Activated T-helper 1 cell treated with anti-CD3 and anti-CD28 coated beads, Interleukin-12 subunit alpha, Interleukin-12 subunit beta, Interleukin-2, Interleukin-4 antibody, amounts not matched to agents 30 ng/mL and 10 ng/mL and 1 ng/mL, durations not matched to agents 14 hours and 24 hours and 36 hours (primary cell): ENCODE results near the gene TTLL6. TPM values are rescaled to one million over a fixed set of nuclear protein-coding genes. Genes with fewer than 3 reads are reported as not detected.
A peak's percentile ranks its signal among the peaks of the same experiment; 100 is the strongest.

Source experiments
- DNase-seq: peaks from one replicate; pipeline ENCODE4 v3.0.0; 2021; ENCODE audit warnings: low spot score
- H3K27ac Mint-ChIP-seq: one replicate; pipeline ENCODE4 v1.8.0; 2021; ENCODE audit warnings: mild to moderate bottlenecking, mixed read lengths
- H3K27me3 Mint-ChIP-seq: one replicate; pipeline ENCODE4 v1.8.0; 2022; ENCODE audit warnings: mild to moderate bottlenecking, moderate library complexity, mixed read lengths; ENCODE audit not compliant: insufficient read depth
- H3K36me3 Mint-ChIP-seq: one replicate; pipeline ENCODE4 v1.8.0; 2021; ENCODE audit warnings: low read depth, mixed read lengths
- H3K4me1 Mint-ChIP-seq: one replicate; pipeline ENCODE4 v1.8.0; 2021; ENCODE audit warnings: low read depth, mixed read lengths
- H3K4me3 Mint-ChIP-seq: one replicate; pipeline ENCODE4 v1.8.0; 2021; ENCODE audit warnings: mild to moderate bottlenecking, moderate library complexity, mixed read lengths
- H3K9me3 Mint-ChIP-seq: one replicate; pipeline ENCODE4 v1.8.0; 2021; ENCODE audit warnings: mixed read lengths
- intact Hi-C: fragments of 100-400 bp; cut with micrococcal nuclease; formaldehyde crosslinking; loops from one replicate; pipeline ENCODE4 v1.15.1; 2024
- total RNA-seq: library from RNA; stranded (reverse); gene quantifications from 2 replicates; pipeline ENCODE4 v1.2.3, GENCODE V29; 2022

Gene TTLL6
- total RNA-seq, 1 donor from 2014 or later: not detected

- intact Hi-C loops: no loop called here
- Mint-ChIP-seq H3K27ac (no peak overlapping the region), H3K9me3 (no peaks in the 10 kb centered on the region), H3K27me3 (peaks cover 37% of the 10 kb centered on the region), H3K4me1 (peaks cover 5% of the 10 kb centered on the region), H3K36me3 (no peaks in the 10 kb centered on the region), H3K4me3 (no peak overlapping the region)
- no peak for DNase-seq
Observed at GRCh38 chr17:48773245-48773644, 43.8 kb downstream of the TTLL6 start.

- DNase-seq: no peak
- H3K4me1 Mint-ChIP-seq: peaks cover 5% of the 10 kb centered on the region
- no peak overlapping the region for H3K27ac Mint-ChIP-seq
- peaks cover 40% of the 10 kb centered on the region for H3K27me3 Mint-ChIP-seq
- no peak overlapping the region for H3K4me3 Mint-ChIP-seq
- no peaks in the 10 kb centered on the region for H3K9me3 Mint-ChIP-seq
- H3K36me3 Mint-ChIP-seq: no peaks in the 10 kb centered on the region
- intact Hi-C loops: no loop called here
Observed at GRCh38 chr17:48770954-48771353, 46.1 kb downstream of the TTLL6 start.

- intact Hi-C loops: no loop called here
- Mint-ChIP-seq H3K9me3 (no peaks in the 10 kb centered on the region), H3K27ac (no peak overlapping the region), H3K4me1 (peaks cover 5% of the 10 kb centered on the region), H3K27me3 (peaks cover 42% of the 10 kb centered on the region), H3K4me3 (no peak overlapping the region), H3K36me3 (no peaks in the 10 kb centered on the region)
- no peak for DNase-seq
Observed at GRCh38 chr17:48769009-48769675, 47.9 kb downstream of the TTLL6 start.

GRCh38 chr17:48767263-48767774 is 49.7 kb downstream of the TTLL6 start:
- intact Hi-C loops: no loop called here
- no peak for DNase-seq
- peaks cover 49% of the 10 kb centered on the region for H3K27me3 Mint-ChIP-seq
- H3K4me3 Mint-ChIP-seq: no peak overlapping the region
- peaks cover 5% of the 10 kb centered on the region for H3K4me1 Mint-ChIP-seq
- H3K36me3 Mint-ChIP-seq: no peaks in the 10 kb centered on the region
- no peaks in the 10 kb centered on the region for H3K9me3 Mint-ChIP-seq
- no peak overlapping the region for H3K27ac Mint-ChIP-seq

- no peak overlapping the region for H3K4me3 Mint-ChIP-seq
- H3K27me3 Mint-ChIP-seq: peaks cover 71% of the 10 kb centered on the region
- H3K9me3 Mint-ChIP-seq: no peaks in the 10 kb centered on the region
- intact Hi-C loops: no loop called here
- DNase-seq: no peak
- no peak overlapping the region for H3K27ac Mint-ChIP-seq
- H3K4me1 Mint-ChIP-seq: no peaks in the 10 kb centered on the region
- no peaks in the 10 kb centered on the region for H3K36me3 Mint-ChIP-seq
Observed at GRCh38 chr17:48761114-48761513, 55.9 kb downstream of the TTLL6 start.

- intact Hi-C loops: no loop called here
Observed at GRCh38 chr17:48760411-48760810, 56.6 kb downstream of the TTLL6 start.

GRCh38 chr17:48759288-48759687 is 57.7 kb downstream of the TTLL6 start:
- no peak for DNase-seq
- H3K27me3 Mint-ChIP-seq: peaks cover 71% of the 10 kb centered on the region
- no peak overlapping the region for H3K27ac Mint-ChIP-seq
- no peaks in the 10 kb centered on the region for H3K9me3 Mint-ChIP-seq
- intact Hi-C loops: loop anchor here (10.0 kb wide), 1 partner anchor 424 kb away; no protein-coding TSS in a partner anchor
- peaks cover under 1% of the 10 kb centered on the region for H3K4me1 Mint-ChIP-seq
- no peaks in the 10 kb centered on the region for H3K36me3 Mint-ChIP-seq
- H3K4me3 Mint-ChIP-seq: no peak overlapping the region

More at GRCh38 chr17:48760411-48760810, 56.6 kb downstream of the TTLL6 start:
- DNase-seq: no peak
- no peaks in the 10 kb centered on the region for H3K36me3 Mint-ChIP-seq
- H3K9me3 Mint-ChIP-seq: no peaks in the 10 kb centered on the region
- H3K27ac Mint-ChIP-seq: no peak overlapping the region
- H3K4me3 Mint-ChIP-seq: no peak overlapping the region
- H3K27me3 Mint-ChIP-seq: peaks cover 71% of the 10 kb centered on the region
- H3K4me1 Mint-ChIP-seq: no peaks in the 10 kb centered on the region

- no peak overlapping the region for H3K27ac Mint-ChIP-seq
- H3K36me3 Mint-ChIP-seq: no peaks in the 10 kb centered on the region
- no peaks in the 10 kb centered on the region for H3K9me3 Mint-ChIP-seq
- intact Hi-C loops: loop anchor here (10.0 kb wide), 1 partner anchor 423 kb away; no protein-coding TSS in a partner anchor
- H3K4me3 Mint-ChIP-seq: no peak overlapping the region
- DNase-seq: no peak
- peaks cover 73% of the 10 kb centered on the region for H3K27me3 Mint-ChIP-seq
- peaks cover 10% of the 10 kb centered on the region for H3K4me1 Mint-ChIP-seq
Observed at GRCh38 chr17:48757524-48757961, 59.5 kb downstream of the TTLL6 start.

- Mint-ChIP-seq H3K27ac (no peak overlapping the region), H3K4me3 (no peak overlapping the region), H3K9me3 (no peaks in the 10 kb centered on the region), H3K36me3 (no peaks in the 10 kb centered on the region), H3K4me1 (peaks cover 10% of the 10 kb centered on the region), H3K27me3 (peaks cover 78% of the 10 kb centered on the region)
- intact Hi-C loops: loop anchor here (10.0 kb wide), 1 partner anchor 422 kb away; no protein-coding TSS in a partner anchor
- DNase-seq: no peak
Observed at GRCh38 chr17:48756830-48757251, 60.2 kb downstream of the TTLL6 start.

- no peak for DNase-seq
- peaks cover 10% of the 10 kb centered on the region for H3K4me1 Mint-ChIP-seq
- H3K27me3 Mint-ChIP-seq: peaks cover 84% of the 10 kb centered on the region
- H3K36me3 Mint-ChIP-seq: no peaks in the 10 kb centered on the region
- intact Hi-C loops: loop anchor here (10.0 kb wide), 1 partner anchor 421 kb away; no protein-coding TSS in a partner anchor
- no peak overlapping the region for H3K27ac Mint-ChIP-seq
- H3K4me3 Mint-ChIP-seq: no peak overlapping the region
- H3K9me3 Mint-ChIP-seq: no peaks in the 10 kb centered on the region
Observed at GRCh38 chr17:48755356-48755755, 61.7 kb downstream of the TTLL6 start.

- no peaks in the 10 kb centered on the region for H3K9me3 Mint-ChIP-seq
- H3K27me3 Mint-ChIP-seq: peaks cover 89% of the 10 kb centered on the region
- peaks cover 10% of the 10 kb centered on the region for H3K4me1 Mint-ChIP-seq
- H3K27ac Mint-ChIP-seq: peak overlapping the region; percentile 68
- intact Hi-C loops: loop anchor here (10.0 kb wide), 1 partner anchor 420 kb away; no protein-coding TSS in a partner anchor
- DNase-seq: no peak
- H3K36me3 Mint-ChIP-seq: no peaks in the 10 kb centered on the region
- H3K4me3 Mint-ChIP-seq: no peak overlapping the region
Observed at GRCh38 chr17:48754500-48755261, 62.3 kb downstream of the TTLL6 start.

GRCh38 chr17:48753794-48754499 is 63.1 kb downstream of the TTLL6 start:
- no peaks in the 10 kb centered on the region for H3K36me3 Mint-ChIP-seq
- H3K4me3 Mint-ChIP-seq: no peak overlapping the region
- peak overlapping the region; percentile 68 for H3K27ac Mint-ChIP-seq
- peaks cover 89% of the 10 kb centered on the region for H3K27me3 Mint-ChIP-seq
- intact Hi-C loops: loop anchor here (2.0 to 10.0 kb wide), 2 partner anchors 243 to 419 kb away; partner anchors contain the start of gene IGF2BP1
- peaks cover 15% of the 10 kb centered on the region for H3K4me1 Mint-ChIP-seq
- DNase-seq: no peak
- H3K9me3 Mint-ChIP-seq: no peaks in the 10 kb centered on the region
